GM19463 (cell line): ENCODE results near the gene ACKR2.

Experiments
- ATAC-seq: cut with Tn5 transposase; IDR thresholded peaks from one replicate; pipeline ENCODE4 v1.9.1; 2021; ENCODE audit warnings: mild to moderate bottlenecking, moderate library complexity; ENCODE audit not compliant: unreplicated experiment

The ACKR2 gene, protein sequence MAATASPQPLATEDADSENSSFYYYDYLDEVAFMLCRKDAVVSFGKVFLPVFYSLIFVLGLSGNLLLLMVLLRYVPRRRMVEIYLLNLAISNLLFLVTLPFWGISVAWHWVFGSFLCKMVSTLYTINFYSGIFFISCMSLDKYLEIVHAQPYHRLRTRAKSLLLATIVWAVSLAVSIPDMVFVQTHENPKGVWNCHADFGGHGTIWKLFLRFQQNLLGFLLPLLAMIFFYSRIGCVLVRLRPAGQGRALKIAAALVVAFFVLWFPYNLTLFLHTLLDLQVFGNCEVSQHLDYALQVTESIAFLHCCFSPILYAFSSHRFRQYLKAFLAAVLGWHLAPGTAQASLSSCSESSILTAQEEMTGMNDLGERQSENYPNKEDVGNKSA

DNA sequence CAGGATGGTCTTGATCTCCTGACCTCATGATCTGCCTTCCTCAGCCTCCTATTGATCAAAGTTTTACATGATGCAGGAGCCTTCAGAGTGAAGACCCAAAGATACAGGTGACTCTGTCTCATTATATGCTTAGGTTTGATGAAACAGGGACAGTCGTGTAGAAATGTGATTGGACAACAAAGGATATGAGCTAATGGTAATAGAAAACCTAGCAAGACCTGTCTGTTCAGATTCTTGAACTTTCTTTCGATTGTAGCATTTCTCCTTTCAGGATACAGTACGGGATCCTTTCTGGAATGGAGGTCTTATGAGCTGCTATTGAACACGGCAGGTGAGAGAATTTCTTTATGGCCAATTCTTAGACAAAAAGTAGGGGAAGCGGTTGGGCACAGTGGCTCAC is at the start of gene ACKR2:
TSS of gene ACKR2 (plus strand) at position 244 of the 400 bp plus-strand sequence. CDS start 55,058 bp downstream, outside the sequence.
- ATAC-seq, result no peak

DNA sequence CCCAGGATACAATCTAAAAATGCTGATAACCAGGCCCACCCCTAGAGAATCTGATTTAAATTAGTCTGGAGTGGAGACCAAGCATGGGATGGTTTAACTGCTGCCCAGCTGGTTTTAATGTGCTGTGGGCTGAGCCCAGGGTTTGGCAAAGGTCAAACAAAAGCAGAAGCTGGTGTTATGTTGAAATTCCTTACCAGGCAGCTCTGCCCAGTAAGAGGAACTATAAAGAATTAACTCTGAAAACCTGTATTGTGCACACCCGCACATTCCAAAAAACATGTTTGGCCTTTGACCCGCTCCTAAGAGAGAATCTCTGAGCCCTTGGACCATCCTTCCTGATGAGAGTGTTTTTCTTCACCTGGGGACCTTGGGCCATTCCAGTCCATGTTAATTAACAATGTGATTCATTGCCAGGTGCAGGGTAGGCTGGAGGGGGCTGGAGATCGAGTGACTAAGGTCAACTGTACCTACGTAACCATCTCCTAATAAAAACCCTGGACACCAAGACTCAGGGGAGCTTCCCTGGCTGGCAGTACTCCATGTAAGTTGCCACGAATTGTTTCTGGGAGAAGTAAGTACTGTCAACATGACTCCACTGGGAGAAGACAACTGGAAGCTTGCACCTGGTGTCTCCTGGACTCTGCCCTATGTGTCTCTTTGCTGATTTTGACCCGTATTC is 47.1 kb upstream of the ACKR2 start:
- no peak for ATAC-seq

DNA sequence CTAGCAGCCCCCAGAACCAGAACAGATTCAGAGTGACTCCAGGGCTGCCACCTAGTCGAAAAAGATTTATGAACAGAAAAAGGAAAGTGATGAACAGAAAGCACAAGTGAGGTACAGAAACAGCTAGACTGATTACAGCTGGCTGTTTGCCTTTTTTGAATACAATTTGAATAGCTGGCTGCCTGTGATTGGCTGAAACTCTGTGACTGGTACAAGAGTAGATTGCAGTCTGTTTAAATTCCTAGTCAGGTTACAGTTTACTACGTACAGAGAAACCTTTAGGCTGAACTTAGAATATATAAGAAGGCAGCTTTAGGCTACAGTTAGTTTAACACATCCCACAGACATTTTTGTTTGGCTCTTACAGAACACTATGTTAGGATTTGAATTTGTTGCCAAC is 46.2 kb upstream of the ACKR2 start:
- peak; percentile 41 for ATAC-seq

DNA sequence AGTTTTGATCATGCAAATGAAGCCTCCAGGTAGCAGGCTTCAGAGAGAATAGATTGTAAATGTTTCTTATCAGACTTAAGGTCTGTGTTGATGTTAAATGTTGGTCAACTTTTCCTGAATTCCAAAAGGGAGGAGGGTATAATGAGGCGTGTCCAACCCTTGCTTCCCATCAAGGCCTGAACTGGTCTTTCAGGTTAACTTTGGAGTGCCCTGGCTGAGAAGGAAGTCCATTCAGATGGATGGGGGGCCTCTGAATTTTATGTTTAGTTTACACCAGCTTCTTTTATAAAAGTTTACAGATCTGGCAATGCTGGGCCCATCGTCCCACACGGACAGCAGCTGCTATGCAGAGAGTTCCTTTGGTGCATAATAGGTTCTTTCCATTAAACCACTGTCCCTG is 45.1 kb upstream of the ACKR2 start:
- ATAC-seq, result no peak

DNA sequence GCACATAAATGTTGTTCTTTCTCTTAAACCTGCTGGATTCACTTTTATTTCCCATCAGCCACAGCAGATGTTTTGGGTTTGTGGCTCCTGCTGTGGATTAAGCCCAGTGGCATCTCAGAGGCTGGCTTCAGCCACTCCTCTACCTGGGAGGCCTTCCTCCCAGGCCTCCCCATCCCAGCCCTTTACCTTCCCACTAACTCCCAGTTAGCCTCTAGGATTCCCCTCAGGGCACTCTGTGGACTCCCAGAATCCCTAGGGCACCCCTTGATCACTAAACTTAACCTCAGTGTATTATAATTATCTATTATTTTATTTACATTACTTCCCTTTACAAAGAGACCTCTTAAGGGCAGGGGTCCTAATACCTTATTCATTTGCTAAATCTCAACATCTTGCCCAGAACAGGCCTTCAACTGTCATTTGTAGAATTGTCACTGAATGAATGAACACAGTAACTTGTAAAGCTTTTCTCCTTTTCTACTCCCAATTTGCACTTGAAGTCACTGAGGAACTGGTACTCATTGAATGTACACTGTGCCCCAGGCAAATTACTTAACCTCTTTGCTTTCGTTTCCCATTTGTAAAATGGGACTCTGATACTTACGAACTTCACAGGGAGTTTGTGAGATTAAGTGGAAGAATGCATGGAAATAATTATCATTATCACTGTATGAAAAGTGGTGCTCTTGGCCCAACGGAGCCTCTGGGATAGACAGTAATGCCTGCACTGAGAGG is 44.5 kb upstream of the ACKR2 start:
- no peak for ATAC-seq

DNA sequence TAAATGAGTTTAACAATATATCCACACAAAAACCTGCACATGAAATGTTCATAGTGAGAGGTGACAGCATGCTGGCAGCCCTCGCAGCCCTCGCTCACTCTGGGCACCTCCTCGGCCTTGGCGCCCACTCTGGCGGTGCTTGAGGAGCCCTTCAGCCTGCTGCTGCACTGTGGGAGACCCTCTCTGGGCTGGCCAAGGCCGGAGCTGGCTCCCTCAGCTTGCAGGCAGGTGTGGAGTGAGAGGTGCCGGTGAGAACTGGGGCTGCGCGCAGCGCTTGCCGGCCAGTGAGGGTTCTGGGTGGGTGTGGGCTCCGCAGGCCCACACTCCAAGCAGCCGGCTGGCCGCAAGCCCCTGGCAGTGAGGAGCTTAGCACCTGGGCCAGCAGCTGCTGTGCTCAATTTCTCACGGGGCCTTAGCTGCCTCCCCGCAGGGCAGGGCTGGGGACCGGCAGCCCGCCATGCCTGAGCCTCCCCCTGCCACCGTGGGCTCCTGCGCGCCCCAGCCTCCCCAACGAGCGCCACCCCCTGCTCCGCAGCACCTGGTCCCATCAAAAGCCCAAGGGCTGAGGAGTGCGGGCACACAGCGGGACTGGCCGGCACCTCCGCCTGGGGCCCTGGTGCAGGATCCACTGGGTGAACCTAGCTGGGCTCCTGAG is 39.6 kb upstream of the ACKR2 start:
- ATAC-seq, result no peak

DNA sequence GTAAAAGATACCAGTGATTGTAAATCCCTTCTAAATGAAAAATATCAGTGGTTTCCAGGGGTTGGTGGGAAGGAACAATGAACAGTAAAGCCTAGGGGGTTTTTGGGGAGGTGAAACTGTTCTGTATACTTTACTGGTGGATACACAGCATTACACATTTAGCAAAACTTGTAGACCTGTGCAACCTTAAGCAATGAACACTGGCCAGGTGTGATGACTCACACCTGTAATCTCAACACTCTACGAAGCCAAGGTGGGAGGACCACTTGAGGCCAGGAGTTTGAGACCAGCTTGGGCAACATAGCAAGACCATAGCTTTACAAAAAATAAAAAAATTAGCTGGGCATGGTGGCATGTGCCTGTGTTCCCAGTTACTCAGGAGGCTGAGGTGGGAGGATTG is 38.0 kb upstream of the ACKR2 start:
- ATAC-seq, result no peak

DNA sequence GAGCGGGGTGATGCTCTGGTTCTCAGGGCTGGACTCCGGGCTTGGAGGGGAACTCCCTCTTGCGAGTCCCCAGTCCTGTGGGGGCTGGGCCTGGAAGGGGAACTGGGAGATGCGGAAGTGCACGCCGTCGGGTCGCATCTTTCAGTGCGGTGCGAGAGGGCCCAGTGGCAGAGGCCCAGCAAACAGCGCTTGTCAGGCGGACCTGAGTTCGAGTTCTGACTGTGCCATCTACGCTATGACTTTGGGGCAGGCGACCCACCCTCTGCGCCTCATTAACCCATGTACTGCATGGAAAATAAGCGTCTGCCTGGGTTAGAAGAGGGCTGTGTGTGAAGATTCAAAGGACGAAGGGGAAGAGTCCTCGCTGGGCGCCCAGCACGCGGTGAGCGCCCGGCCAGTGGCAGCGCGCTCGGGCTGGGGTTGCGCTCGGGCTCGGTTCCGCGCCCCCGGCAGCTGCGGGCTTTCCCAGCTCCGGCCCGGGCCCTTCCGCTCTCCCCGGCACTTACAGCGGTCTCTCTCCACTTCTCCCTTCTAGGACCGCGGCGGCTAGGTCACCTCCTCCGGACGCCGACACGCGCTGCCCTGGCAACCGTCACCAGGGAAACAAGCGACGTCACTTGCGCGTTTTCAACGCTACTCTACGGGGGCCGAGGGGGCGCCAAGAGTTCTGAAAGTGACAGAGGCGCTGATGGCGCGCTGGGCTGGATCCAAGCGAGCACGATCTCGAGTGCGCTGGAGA is 36.4 kb upstream of the ACKR2 start, which contains the start of gene CCDC13:
TSS of gene CCDC13 (minus strand) at position 584 of the 739 bp plus-strand sequence. CDS start 14,908 bp downstream, outside the sequence.
- ATAC-seq, result peak; percentile 98

DNA sequence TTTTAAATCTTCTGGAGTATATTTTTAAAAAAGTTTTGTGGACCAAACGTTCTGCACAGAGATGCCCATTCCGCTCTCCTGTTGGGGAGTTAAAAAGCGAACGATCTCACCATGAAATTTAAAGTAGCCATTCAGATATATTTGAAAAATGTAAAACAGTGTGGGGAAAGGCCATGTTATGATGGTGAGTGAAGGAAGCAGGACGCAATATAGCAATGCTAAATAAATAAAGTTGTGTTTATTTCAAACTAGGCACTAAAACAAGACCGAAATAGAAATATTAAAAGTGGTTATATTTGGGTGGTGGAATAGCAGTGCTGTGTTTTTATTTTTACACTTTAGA is 35.9 kb upstream of the ACKR2 start:
- peak; percentile 6 for ATAC-seq

DNA sequence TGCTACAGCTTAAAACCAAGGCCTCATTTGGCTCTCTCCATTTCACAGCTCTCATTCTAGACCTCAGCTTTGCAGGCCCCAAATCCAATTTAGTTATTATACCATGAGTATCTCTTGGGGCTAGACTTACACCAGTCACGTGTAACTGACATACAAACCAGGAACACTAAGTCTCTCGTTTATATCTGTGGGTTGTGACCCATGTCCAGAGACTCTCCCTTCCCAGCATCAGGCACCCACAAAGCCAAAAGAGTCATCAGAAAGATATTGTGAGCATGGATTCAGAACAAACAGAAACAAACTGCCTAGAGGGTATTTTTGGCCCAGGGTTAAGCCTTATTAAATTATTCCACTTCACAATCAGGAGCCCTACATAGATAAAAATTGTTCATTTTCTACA is 30.6 kb upstream of the ACKR2 start:
- ATAC-seq, result no peak

DNA sequence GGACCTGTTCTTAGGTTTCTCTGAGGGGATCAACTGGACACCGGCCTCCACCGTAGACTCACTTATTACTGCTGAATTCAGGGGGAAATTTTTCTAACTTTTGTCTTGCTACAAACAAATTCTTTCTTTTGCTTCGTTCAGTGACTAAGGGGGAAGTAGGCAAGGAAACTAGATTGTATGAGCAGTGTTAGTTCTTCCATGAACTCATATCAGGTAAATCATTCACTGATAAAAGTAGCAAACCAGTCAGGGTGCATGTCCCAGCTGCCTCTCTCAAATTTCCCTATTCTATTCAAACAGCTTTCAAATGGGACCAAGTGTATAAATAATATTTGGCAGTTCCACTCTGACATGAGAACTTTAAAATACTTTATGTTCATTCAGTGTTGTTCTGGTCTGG is 28.8 kb upstream of the ACKR2 start:
- no peak for ATAC-seq

DNA sequence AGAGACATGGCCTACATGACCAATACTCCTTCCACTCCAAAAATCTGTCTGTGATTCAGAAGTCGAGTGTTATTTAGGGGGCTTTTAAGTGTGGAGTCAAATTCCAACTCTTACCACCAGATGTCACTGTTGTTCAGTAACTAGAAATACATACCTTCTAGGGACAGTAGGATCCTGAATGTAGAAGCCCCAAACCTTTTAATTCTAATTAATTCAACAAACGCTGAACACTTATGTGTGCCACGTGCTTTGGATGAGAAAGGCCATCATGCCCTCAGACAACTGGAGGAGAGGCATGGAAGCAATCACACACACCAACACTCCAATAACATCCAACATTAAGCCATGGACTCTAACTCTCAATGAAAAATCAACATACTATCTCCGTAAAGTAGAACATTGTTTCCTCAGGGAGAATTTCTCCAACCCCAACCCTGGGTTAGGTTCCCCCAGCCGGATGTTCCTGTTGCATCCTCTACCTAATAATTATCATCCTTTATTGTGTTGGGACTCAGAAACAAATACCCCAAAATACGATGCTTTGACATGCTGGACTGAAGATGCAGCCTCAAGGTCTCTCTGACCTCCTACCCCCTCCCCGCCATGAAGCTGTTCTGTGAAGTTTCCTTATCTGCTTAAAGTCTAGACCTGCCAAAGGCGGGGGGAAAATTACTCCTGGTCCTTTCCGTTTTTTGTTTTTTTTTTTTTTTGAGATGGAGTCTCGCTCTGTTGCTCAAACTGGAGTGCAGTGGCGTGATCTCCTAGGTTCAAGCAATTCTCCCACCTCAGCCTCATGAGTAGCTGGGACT is 28.1 kb upstream of the ACKR2 start:
- ATAC-seq, result no peak

DNA sequence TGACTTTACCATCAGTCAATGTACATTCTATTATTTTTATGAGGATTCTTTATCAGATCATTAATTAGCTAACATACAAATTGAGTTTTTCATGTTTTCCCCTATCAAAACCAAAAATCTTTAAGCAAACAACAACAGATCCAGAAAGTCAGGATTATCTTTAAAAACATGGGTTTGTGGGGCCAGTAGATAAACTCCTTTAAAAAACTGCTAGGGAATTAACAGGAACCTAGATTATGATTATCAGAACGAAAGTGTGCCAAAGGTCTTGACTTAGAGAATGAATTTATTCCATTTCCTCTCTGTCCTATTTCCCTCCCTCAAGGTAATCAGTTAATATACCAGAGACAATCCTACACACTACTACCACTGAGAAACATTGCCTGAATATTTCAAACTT is 23.0 kb upstream of the ACKR2 start:
- ATAC-seq, result no peak

DNA sequence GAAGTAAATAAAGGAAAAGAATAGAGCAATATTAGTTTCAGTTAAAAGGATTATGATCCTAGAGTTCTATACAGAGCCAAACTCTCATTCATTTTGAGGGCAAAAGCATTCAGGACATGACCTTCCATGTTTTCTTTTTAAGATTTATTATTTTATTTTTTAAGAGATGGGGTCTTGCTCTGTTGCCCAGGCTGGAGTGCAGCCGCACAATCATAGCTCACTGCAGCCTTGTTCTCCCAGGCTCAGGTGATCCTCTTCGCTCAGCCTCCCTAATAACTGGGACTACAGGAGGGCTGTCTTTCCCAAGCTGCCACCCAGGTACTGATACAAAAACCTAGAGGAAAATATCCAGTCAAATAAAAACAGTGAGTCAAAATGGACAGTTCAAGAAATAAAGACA is 22.6 kb upstream of the ACKR2 start:
- no peak for ATAC-seq

DNA sequence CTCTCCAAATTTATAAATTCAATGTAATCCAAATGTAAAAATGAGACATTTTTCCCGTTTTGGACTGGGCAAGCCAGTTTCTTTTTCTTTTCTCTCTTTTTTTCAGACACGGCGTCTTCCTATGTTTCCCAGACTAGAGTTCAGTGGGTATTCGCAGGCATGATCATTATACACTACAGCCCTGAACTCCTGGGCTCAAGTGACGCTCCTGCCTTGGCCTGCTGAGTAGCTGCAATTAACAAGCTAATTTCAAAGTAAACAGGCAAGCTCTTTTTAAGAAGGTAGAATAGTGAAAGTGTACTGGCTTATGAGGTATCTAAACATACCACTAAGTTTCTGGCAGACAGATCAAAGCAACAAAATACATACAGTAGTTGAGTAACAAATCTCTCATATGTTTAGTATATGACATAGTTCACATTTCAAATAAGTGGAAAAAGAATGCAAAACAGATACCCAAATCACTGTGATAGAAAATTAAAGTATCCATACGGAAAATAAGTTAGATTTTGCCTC is 18.5 kb upstream of the ACKR2 start:
- no peak for ATAC-seq

DNA sequence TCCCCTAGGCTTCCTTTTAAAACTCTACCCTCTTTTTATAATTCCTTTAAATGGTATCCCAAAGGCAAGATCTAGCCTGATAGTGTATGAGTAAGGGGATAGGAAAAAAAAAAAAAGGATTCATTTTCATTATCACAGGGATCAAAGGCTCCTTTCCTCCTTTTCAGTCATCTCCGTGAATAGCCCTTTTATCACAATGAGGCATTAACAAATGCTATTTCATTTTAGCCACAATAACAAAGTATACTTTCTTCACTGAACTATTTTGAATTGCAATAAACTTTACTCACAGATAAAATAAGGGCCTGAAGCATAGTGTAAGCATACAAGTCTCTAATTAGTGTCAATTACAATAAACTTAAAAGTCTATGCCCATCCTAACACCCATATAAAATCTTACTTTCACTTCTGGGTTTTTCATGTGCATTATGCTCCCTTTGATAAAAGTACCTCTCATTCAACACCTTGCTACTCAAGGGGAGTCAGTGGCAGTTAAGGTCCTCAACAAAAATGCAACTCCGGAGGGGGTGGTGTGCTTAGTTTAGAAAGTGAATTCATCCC is 13.5 kb upstream of the ACKR2 start:
- no peak for ATAC-seq

DNA sequence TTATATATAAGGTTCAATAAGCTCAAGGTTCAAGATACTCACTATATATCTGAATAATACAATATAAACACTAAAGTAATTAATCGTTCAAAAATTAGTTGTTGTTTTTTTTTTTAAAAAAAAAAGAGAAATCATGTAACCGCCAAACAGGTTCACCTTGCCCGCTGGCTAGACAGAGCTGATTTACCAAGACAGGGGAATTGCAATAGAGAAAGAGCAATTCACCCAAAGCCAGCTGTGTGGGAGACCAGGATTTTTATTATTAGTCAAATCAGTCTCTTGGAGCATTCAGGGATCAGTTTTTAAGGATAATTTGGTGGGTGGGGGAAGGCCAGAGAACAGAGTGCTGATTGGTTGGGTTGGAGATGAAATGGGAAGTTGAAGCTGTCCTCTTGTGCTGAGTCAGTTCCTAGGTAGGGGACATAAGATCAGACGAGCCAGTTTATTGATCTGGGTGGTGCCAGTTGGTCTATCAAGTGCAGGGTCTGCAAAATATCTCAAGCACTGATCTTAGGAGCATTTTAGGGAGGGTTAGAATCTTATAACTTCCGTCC is 12.8 kb upstream of the ACKR2 start:
- ATAC-seq, result no peak

DNA sequence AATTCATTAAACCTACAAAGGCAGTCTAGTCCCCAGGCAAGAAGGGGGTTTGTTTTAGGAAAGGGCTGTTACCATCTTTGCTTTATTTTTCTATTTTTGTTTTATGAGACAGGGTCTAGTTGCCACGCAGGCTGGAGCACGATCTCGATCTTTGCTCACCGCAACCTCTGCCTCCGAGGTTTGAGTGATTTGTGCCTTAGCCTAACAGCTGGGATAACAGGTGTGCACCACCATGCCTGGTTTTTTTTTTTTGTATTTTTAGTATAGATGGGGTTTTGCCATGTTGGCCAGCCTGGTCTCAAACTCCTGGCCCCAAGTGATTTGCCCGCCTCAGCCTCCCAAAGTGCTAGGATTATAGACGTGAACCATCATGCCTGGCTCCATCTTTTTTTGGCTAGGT is 9.9 kb upstream of the ACKR2 start:
- no peak for ATAC-seq

DNA sequence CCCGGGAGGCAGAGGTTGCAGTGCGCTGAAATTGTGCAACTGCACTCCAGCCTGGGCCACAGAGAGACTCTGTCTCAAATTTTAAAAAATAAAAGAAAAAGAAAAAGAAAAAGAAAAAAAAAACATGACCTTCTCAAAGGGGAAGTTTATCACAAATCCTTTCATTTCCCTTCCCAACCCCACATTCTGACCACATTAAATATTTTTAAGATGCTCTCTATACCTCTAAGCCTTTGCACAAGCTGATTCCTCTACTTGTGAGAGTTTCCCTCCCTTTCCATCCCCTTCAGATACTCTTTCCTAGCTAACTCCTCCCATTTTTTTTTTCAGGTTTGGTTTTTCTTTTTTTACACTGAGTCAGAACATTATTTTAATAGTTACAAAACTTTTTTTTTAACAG is 9.0 kb upstream of the ACKR2 start:
- no peak for ATAC-seq
